Right lobe of liver (tissue), 6 donors: Measurements from ENCODE around the gene PDGFA. TPM values are rescaled to one million over a fixed set of nuclear protein-coding genes. Genes with fewer than 3 reads are reported as not detected.

Source experiments
- ATAC-seq, 4 donors: fragments of 200-7000 bp; cut with Tn5 transposase; one replicate each; pipeline ENCODE4 v1.9.1; 2020; ENCODE audit warnings: mild to moderate bottlenecking in 4 of 4, moderate library complexity in 4 of 4
- DNase-seq, 3 donors: peaks; one replicate each; pipeline ENCODE4 v3.0.0-alpha.2; 2020
- H3K27ac ChIP-seq, 3 donors: fragments of 200-600 bp; one replicate each; pipeline ENCODE4 v1.8.0; 2022
- H3K27me3 ChIP-seq, 2 donors: fragments of 200-600 bp; one replicate each; pipeline ENCODE4 v1.8.0; 2022
- H3K36me3 ChIP-seq, 4 donors: fragments of 200-600 bp; sonication (generic) in 1 of 4; one replicate each; pipeline versions ENCODE4 v1.5.1 to v1.8.0; 2017 to 2022; ENCODE audit warnings: control low read depth in 1 of 4
- H3K4me1 ChIP-seq, 4 donors: fragments of 200-600 bp; sonication (generic) in 1 of 4; one replicate each; pipeline versions ENCODE4 v1.5.1 to v1.8.0; 2017 to 2022; ENCODE audit warnings: control low read depth in 1 of 4
- H3K4me3 ChIP-seq, 3 donors: fragments of 200-600 bp; one replicate each; pipeline ENCODE4 v1.8.0; 2022
- H3K9me3 ChIP-seq, 4 donors: fragments of 200-600 bp; sonication (generic) in 1 of 4; one replicate each; pipeline versions ENCODE4 v1.5.1 to v1.8.0; 2017 to 2022; ENCODE audit warnings: control low read depth in 1 of 4
- POLR2A ChIP-seq: fragments of 450-650 bp; IDR thresholded peaks from one replicate; pipeline ENCODE4 v1.6.1; 2017; ENCODE audit warnings: antibody characterized with exemption, mild to moderate bottlenecking
- WGBS: methylation state at CpG from one replicate; pipeline ENCODE4 v1.1.6; 2018; ENCODE audit warnings: low coverage, low lambda C conversion rate; ENCODE audit not compliant: insufficient coverage; ENCODE audit errors: missing lambda C conversion rate; 5-methylcytosine and 5-hydroxymethylcytosine counted together
- intact Hi-C, 2 donors: fragments of 100-400 bp; cut with DNase I; formaldehyde crosslinking; loops; one replicate each; pipeline versions ENCODE4 v1.11.2 to v1.14.1; 2022
- total RNA-seq, 6 experiments: library from RNA; depleted of rRNA in 2 of 6; stranded (reverse); fragments of >200 nt in 2 of 6; fragmentation: NEBNext Ultra II Directional in 3 of 6; extraction: Animal tissue kit (Norgen Biotek cat#: 25700) in 3 of 6; gene quantifications; one replicate each; pipeline versions ENCODE4 v1.1.0 to v1.2.4, GENCODE V29; 2016 to 2023
- TF ChIP-seq, protein P1 (sequence below), 4 donors: fragments of 200-600 bp in 3 of 4; fragments of 450-650 bp in 1 of 4; IDR thresholded peaks; one replicate each; pipeline versions ENCODE4 v1.5.1 to v1.8.0; 2016 to 2022; ENCODE audit warnings: antibody characterized with exemption in 4 of 4, mild to moderate bottlenecking in 2 of 4
- donor health status: DM: no; HTN: yes; CAD: no.
- donor health status: DM: no; HTN: no; CAD: no.
- donor health status: DM: no; HTN: no; CAD: no.
- donor health status: DM: no; HTN: yes; CAD: no.
- donor health status: DM: no; HTN: yes; CAD: no.

Gene PDGFA
- total RNA-seq, 6 experiments from 2014 or later = 2.3 to 20.9 (median 8.4) TPM

DNA sequence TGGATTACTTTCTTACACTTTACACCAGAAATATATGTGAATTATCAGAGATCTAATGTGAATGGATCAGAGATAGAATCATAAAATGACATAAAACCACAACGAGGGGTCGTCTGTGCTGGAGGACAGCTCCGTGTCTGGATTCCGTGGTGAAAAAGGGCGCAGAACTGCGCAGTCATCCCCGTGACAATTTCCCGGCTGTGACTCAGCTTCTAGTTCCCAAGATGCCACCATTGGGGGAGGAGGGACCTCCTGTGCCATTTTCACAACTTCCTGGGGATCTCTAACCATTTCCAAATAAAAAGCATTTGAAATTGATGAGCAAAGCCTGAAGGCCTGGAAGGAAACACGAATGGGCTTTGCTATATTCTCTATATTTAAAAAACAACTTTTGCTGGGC is 72.1 kb downstream of the PDGFA start:
- TF ChIP-seq, protein P1, sequence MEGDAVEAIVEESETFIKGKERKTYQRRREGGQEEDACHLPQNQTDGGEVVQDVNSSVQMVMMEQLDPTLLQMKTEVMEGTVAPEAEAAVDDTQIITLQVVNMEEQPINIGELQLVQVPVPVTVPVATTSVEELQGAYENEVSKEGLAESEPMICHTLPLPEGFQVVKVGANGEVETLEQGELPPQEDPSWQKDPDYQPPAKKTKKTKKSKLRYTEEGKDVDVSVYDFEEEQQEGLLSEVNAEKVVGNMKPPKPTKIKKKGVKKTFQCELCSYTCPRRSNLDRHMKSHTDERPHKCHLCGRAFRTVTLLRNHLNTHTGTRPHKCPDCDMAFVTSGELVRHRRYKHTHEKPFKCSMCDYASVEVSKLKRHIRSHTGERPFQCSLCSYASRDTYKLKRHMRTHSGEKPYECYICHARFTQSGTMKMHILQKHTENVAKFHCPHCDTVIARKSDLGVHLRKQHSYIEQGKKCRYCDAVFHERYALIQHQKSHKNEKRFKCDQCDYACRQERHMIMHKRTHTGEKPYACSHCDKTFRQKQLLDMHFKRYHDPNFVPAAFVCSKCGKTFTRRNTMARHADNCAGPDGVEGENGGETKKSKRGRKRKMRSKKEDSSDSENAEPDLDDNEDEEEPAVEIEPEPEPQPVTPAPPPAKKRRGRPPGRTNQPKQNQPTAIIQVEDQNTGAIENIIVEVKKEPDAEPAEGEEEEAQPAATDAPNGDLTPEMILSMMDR (IDR thresholded peaks at IDR 0.05) = no peak
- no peak for TF ChIP-seq POLR2A
- intact Hi-C loops = no loop called here
- H3K4me1 ChIP-seq = no peaks in the 10 kb centered on the region
- H3K27ac ChIP-seq = no peak overlapping the region
- H3K4me3 ChIP-seq = no peak overlapping the region
- DNase-seq = no peak
- 57% methylated on average over 2 of the region's 9 CpGs for WGBS
- no peaks in the 10 kb centered on the region for H3K27me3 ChIP-seq
- ATAC-seq = no peak
- H3K9me3 ChIP-seq = no peaks in the 10 kb centered on the region
- H3K36me3 ChIP-seq = no peaks in the 10 kb centered on the region

Other genes starting within 250 kb of the PDGFA start
- not detected for gene FOXL3, start 229.7 kb downstream of the PDGFA start, total RNA-seq
- gene DNAAF5, start 206.9 kb upstream of the PDGFA start, total RNA-seq = 10 to 100 TPM in 5 of 6 experiments, 1 to 10 TPM in 1; 9.5 to 22.8 (median 10.5) TPM
- gene PRKAR1B, start 207.4 kb upstream of the PDGFA start, total RNA-seq = 10 to 100 TPM in 3 of 6 experiments, 1 to 10 TPM in 3; 4.7 to 20.8 (median 11.3) TPM